IPS-18c (cell line): ENCODE results near the gene WDR45.

ENCODE experiments used
- H3K4me3 ChIP-seq: 2 replicates; pipeline ENCODE4 v1.7.0; 2013; ENCODE audit warnings: low read depth, mild to moderate bottlenecking, low read length, moderate library complexity; ENCODE audit not compliant: insufficient read depth
- H3K9me3 ChIP-seq: one replicate; pipeline ENCODE4 v1.6.1; 2013; ENCODE audit warnings: mild to moderate bottlenecking, low read length, moderate library complexity; ENCODE audit not compliant: control insufficient read depth, insufficient read depth

Gene WDR45

DNA sequence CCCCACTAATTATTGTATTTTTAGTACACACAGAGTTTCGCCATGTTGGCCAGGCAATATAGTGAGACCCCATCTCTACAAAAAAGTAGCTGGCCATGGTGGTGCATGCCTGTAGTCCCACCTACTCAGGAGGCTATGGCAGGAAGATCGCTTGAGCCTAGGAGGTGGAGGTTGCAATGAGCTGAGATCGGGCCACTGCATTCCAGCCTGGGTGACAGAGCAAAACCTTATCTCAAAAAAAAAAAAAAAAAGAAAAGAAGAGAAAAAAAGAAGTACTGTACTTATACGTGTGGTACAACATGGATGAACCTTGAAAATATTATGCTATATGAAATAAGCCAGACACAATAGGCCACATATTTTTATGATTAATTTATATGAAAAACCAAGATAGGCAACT is 9.9 kb upstream of the WDR45 start:
- H3K9me3 ChIP-seq = peaks cover 12% of the 10 kb centered on the region
- H3K4me3 ChIP-seq = no peak overlapping the region

DNA sequence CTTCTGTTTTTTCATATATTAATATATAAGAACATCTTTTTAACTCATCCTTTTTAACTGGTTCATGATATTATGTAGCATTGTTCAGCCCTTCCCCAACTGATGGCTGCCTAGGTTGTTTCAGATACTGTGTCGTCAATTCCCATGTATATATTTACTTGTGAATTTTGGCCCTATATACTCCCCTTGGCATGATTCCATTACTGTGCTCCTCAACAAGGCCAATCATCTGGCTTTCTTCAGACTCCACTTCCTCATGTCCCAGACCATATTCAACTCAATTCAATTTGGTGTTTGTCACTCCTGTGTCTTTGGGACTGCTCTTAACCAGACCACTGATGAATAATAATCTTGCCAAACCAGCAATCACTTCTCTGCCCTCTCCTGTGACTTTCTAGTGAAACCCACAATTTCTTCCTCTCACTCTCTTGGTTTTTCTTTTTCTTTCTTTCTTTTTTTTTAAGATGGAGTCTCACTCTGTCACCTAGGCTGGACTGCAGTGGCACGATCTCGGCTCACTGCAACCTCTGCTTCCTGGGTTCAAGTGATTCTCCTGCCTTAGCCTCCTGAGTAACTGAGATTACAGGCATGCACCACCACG is 2.7 kb upstream of the WDR45 start:
- H3K4me3 ChIP-seq = no peak overlapping the region
- H3K9me3 ChIP-seq = peaks cover 10% of the 10 kb centered on the region

DNA sequence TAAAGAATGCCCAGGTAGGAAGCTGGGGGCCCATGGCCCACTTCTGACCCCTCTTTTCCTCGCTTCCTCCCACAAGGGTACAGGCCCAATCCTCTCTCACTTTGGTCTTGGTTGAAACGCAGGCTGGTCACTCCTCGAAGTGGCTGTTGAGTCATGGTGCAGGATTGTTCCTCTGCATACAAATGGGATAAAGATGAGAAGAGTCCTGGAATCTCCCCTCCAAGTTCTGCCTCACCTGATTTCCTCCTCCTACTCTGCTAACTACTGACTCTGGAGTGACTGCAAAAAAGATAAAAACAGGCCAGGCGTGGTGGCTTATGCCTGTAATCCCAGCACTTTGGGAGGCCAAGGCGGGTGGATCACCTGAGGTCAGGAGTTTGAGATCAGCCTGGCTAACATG is 1.7 kb downstream of the WDR45 start:
- peaks cover 21% of the 10 kb centered on the region for H3K9me3 ChIP-seq

DNA sequence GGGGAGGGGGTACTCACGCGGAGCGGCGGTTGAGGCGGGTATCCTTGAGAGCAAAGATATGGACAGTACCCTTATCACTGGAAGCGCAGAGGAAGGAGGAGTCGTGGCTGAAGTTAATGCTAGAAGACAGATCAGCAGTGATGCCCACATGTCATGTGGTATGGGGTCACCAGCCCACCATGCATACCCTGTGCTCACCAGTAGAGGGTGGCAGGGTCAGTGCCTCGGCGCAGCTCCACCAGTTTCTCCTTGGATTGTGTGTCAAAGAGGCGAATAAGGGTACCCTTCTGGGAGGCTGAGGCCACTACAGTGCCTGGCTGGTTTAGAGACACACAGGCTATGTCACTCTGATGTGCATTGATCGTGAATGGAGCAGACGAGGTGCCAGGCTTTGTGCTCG is 4.3 kb downstream of the WDR45 start:
- Histone ChIP-seq H3K9me3 (peaks cover 26% of the 10 kb centered on the region), H3K4me3 (no peak overlapping the region; the same call in 1 of the 2 replicates)

More for the DNA sequence above, 1.7 kb downstream of the WDR45 start:
- no peak overlapping the region for H3K4me3 ChIP-seq

DNA sequence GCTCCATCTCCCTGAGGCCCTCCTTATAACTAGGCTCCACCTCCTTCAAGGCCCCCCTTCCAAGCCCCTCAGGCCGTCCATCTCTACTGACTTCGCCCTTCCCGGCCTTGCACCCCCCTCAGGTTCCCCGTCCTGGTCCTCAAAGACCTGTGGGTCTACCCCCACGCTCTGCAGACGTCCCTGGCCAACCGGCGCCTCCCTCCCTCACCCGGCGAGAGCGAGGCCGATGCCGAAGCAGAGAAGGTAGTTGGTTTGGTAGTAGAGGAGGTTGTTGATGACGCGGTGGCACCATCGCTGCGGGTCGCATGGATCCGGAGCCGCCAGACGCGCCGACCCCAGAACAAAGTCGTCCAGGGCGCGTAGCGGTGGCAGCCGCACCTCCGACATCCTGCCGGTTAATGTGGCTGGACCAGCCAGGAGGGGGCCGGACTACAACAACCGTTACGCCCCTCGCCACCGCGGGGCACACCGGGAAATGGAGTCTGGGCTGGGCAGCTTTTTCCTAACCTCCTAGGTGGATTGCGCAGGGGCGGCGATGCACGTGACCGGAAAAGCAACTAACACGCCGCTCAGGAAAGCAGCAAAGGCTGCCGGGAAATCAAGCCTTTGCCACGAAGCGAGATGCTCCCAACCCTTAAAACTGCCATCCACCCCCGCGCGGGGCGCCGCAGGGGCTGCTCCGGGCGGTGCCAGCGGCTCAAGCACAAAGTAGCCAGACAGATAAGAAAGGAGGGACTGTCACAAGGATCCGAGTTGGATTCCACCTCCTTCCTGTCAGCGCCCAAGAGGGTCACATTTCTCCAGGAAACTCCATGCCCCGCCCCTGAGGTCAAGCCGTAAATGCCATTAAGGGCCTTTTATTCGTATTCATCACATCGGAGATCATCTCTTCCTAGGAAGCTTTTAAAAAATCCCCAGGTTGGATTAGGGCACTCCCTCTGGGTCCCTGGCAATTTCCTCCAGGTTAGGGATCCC is 5.8 kb downstream of the WDR45 start, which contains the start of gene PRAF2:
TSS of gene PRAF2 (minus strand) at position 402 of the 975 bp plus-strand sequence. CDS start at position 387, 15 bp downstream.
- Histone ChIP-seq H3K9me3 (peaks cover 25% of the 10 kb centered on the region), H3K4me3 (peak within 1 kb of the TSS; percentile 70)

DNA sequence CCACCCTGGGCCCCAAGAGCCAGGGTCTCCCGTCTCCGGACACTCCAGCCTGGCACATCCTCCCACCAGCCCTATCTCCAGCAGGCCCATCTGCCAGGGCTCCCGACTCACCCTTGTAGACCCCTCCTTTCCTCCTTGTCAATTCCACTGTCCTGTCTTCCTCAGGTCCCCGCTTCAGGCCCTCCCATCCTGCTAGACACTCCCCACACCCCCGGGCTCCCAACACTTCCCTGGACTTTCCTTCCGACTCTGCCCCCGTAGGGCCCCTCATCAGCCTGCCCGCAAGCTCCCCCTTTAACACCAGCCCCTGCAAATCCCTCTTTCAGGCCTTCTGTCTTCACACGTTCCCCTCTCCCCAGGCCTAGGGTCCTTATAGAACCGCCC is 7.0 kb downstream of the WDR45 start:
- peaks cover 24% of the 10 kb centered on the region for H3K9me3 ChIP-seq
- peak overlapping the region; percentile 70; the same call in 1 of the 2 replicates for H3K4me3 ChIP-seq

DNA sequence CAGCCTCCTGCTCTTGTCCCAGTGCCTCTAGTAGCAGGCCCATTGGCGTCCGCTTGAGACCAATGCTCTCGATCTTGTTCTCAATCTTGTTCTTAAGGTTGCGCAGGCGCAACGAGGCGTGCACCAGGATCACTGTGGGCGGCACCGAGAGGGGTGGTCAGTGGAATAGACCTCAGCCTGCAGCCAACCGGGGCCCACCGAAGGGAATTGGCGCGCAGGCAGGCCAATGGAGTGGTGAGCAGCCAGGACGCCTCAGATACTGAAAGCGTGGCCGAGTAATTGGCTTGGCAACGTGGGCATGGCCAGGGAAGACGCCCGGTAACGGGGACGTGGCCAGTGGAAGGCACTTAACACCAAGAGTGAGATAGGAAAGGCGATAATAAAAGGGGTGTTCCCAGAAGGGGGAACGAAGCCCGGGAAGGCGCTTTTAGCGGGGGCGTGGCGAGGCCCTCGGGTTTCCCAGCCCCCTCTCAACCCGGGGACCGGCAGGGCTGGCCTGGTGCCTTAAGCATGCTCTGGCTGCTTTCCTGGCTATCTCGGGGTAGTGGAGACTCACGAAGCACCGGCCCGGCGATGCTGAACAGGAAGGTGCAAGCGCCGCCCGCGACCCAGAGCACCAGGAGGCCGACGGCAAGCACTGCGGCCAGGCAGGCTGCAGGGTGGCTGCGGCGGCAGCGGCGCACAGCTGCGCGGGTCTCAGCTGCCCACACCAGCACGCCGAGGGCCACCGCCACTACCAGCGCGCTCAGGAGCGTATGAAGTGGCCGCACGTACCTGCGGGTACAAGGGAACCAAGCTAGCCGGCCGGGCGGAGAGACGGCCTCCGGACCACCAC is 7.6 kb downstream of the WDR45 start:
- peak overlapping the region; percentile 70 for H3K4me3 ChIP-seq
- H3K9me3 ChIP-seq = peaks cover 26% of the 10 kb centered on the region

DNA sequence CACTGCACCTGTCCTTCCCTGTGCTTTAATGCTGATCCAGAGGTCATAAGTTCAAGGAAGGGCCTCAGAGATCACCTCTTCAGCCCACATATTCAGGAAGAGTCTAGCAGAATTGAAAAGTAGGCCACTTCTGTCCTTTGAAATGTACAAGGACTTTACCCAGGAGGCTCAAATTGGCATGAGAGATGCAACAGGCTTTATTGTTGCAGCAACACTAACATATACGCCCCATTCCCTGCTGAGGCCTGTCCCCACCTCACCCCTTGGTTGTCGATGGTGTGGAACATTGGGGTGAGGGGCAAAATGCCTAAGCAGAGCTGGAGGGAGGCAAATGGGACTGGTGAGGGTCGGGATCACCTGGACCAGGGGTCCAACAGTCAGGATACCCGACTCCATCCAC is 8.7 kb downstream of the WDR45 start:
- Histone ChIP-seq H3K4me3 (no peak overlapping the region; the same call in 1 of the 2 replicates), H3K9me3 (peaks cover 21% of the 10 kb centered on the region)

DNA sequence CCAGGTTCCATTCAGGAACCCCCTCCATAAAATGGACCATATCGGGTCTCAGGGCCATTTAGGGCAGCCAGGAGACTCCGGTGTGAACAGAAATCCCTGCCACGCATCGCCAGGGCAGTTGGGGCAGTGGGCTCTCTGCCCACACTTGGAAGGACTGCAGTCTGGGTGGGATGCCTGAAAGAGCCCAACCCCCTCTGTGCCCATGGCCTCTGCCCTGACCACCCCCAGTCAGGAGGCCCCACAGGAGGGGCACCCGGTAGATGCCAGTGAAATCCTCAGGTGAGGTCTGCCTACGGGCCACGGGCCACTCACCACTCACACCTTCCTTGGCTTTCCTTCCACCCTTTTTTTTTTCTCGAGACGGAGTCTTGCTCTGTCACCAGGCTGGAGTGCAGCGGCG is 10.6 kb downstream of the WDR45 start:
- H3K9me3 ChIP-seq = peaks cover 16% of the 10 kb centered on the region
- no peak overlapping the region for H3K4me3 ChIP-seq

DNA sequence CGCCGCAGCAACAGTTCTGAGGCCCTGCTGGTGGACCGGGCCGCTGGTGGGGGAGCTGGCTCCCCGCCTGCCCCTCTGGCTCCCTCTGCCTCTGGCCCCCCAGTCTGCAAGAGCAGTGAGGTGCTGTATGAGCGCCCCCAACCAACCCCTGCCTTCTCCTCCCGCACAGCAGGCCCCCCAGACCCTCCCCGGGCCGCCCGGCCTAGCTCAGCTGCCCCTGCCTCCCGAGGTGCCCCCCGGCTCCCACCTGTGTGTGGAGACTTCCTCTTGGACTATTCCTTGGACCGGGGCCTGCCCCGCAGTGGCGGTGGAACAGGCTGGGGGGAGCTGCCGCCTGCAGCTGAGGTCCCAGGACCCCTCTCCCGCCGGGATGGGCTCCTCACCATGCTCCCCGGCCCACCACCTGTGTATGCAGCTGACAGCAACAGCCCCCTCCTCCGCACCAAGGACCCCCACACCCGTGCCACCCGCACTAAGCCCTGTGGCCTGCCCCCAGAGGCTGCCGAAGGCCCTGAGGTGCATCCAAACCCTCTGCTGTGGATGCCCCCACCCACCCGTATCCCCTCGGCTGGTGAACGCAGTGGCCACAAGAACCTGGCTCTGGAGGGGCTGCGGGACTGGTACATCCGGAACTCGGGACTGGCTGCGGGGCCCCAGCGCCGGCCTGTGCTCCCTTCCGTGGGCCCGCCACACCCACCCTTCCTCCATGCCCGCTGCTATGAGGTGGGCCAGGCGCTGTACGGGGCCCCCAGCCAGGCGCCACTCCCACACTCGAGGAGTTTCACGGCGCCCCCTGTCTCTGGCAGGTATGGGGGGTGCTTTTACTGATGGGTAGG is 12.2 kb downstream of the WDR45 start:
- Histone ChIP-seq H3K9me3 (peaks cover 18% of the 10 kb centered on the region), H3K4me3 (no peak overlapping the region; the same call in 1 of the 2 replicates)

DNA sequence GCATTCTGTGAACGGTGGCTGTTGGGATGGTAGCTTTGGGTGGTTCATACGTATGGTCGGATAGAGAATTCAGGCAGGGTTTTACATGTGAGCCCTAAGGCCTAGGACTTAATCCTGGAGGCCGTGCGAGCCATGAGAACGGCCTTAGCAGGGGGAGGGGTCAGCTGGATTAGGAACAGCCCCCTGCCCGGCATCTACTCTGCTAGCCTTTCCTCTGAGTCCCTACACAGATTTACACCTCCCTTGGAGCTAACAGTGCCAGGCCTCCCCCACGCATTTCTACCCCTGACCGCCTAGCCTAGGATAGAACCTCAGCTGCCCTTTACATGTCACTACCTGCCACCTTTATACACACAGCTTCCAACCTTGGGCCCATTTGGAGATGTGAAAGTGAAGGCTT is 13.0 kb downstream of the WDR45 start:
- H3K9me3 ChIP-seq = peaks cover 15% of the 10 kb centered on the region
- no peak overlapping the region for H3K4me3 ChIP-seq

DNA sequence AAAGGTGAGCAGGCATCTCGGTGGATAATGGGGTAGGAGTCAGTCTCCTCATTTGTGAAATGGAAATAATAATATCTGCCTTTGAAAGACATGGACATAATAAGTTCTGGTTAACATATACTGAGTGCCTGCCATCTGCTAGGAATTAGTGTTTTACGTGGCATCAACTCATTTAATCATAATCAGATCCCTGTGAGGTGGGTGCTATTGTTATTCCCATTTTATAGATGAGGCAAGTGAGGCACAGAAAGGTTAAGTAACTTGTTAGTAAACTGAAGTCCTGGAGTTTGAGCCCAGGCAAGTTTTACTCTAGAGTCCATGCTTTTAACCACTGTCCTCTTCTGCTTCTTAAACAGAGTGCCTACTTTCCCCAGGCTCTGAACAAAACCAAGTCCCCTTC is 13.4 kb downstream of the WDR45 start:
- Histone ChIP-seq H3K4me3 (no peak overlapping the region), H3K9me3 (peaks cover 13% of the 10 kb centered on the region)

DNA sequence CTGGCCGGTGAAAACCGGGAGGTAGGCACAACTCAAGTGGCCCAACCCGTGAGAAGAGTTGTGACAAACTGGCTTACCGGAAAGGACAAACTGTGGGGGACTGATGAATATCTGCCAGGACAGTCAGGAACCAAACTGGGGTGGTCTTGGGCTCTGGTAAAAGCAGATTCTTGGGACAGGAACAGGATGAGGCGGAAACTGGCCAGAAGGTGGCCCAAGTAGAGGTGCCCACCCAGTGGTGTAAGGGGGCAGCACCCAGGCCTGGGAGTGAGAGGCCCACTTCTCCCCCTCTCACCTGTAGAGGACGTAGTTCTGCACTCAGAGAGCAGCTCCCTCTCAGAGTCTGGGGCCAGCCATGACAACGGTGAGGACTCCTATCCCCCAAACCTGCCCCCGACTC is 15.0 kb downstream of the WDR45 start:
- H3K4me3 ChIP-seq = no peak overlapping the region
- peaks cover 13% of the 10 kb centered on the region for H3K9me3 ChIP-seq

DNA sequence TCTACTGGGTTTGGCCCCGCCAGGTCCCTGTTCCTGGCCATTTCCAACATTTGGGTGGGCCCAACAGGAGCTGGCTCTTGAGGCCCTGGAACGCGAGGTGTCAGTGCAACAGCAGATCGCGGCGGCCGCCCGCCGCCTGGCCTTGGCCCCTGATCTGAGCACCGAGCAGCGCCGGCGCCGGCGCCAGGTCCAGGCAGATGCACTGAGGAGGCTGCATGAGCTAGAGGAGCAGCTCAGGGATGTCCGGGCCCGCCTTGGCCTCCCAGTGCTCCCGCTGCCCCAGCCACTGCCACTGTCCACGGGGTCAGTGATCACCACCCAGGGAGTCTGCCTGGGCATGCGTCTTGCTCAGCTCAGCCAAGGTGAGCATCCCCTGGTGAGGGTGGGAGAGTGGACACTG is 15.4 kb downstream of the WDR45 start:
- H3K9me3 ChIP-seq = peaks cover 14% of the 10 kb centered on the region
- no peak overlapping the region for H3K4me3 ChIP-seq

DNA sequence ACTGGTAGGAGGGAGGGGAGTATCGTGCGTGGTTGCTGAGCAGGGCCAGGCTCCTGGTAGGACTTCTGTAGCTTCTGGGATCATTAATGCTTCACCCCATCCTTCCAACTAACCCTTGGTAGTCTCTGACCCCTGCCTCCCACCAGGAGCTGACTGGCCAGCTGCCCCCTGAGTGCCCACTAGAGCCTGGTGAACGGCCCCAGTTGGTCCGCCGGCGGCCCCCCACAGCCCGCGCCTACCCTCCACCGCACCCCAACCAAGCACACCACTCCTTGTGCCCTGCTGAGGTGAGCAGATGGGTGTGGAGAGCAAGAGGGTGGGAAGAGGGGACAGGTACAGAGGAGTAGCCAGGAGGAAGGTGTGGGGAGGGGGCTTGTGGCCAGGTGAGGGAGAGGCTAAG is 16.0 kb downstream of the WDR45 start:
- Histone ChIP-seq H3K9me3 (peaks cover 14% of the 10 kb centered on the region), H3K4me3 (no peak overlapping the region)

DNA sequence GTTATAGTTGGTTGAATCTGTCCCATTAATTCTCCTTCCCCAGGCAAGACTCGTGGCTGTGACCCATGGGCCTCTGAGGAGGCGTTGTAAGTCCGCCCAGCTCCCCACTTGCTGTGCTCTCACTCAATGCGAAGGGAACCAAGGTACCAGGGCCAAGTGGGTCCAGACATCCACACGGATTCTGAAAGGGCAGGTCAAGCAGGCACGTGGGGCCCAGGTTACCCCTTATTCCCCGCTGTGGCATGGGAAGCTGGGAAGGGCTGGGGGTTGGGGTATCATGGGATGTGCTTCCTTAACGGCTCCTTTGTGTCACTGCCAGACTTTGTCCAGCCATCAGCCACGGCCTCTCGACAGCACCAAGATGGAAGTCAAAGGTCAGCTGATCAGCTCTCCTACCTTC is 17.8 kb downstream of the WDR45 start:
- Histone ChIP-seq H3K9me3 (peaks cover 12% of the 10 kb centered on the region), H3K4me3 (no peak overlapping the region)

DNA sequence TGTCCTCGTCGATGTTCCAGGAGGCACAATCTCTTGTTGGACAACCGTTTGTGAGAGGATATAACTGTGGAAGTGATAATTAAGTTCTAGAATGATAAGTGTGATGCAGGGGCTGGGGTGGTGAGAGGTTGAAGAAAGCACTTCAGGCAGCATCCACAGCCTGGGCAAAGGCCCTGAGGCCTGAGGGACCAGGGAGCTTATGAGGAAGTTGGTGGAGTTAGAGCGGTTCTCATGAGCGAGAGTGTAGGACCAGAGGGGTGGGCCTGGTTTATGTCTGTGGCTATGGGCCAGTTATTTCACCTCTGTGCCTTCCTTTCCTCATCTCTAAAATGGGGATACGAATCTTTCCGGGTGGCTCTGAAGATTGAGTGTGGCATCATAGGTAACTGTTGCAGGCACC is 18.2 kb downstream of the WDR45 start:
- Histone ChIP-seq H3K9me3 (peaks cover 12% of the 10 kb centered on the region), H3K4me3 (no peak overlapping the region)
